Brain microvascular endothelial cell (primary cell): ENCODE measurements around the gene THSD4.
A peak's percentile ranks its signal among the peaks of the same experiment; 100 is the strongest.

Experiments
- DNase-seq: peaks from one replicate; pipeline ENCODE4 v3.0.0-alpha.2; 2020
- H3K27ac ChIP-seq: fragments of 250-450 bp; sonication (Bioruptor Pico); 2 replicates; pipeline ENCODE4 v1.5.1; 2020; ENCODE audit warnings: mild to moderate bottlenecking, moderate library complexity
- H3K27me3 ChIP-seq: fragments of 250-450 bp; sonication (Bioruptor Pico); replicated peaks from 2 replicates; pipeline ENCODE4 v1.5.1; 2020; ENCODE audit warnings: mild to moderate bottlenecking
- H3K36me3 ChIP-seq: fragments of 250-450 bp; sonication (Bioruptor Pico); replicated peaks from 2 replicates; pipeline ENCODE4 v1.5.1; 2020; ENCODE audit warnings: mild to moderate bottlenecking
- H3K4me3 ChIP-seq: 2 replicates; pipeline ENCODE4 v1.5.1; 2011; ENCODE audit warnings: low read depth, mild to moderate bottlenecking, control low read depth, low read length, moderate library complexity
- in situ Hi-C: cut with HindIII; loops from 2 replicates; pipeline ENCODE4 v1.10.0; 2017; ENCODE audit warnings: low sequenced_read_pairs, low pct_ligation_motif_present
- TF ChIP-seq, protein P1 (sequence below): IDR thresholded peaks from 2 replicates; pipeline ENCODE4 v1.5.1; 2011; ENCODE audit warnings: low read depth, mild to moderate bottlenecking, moderate library complexity, low read length, control low read depth, inconsistent platforms; ENCODE audit errors: missing control alignments

The THSD4 gene

DNA sequence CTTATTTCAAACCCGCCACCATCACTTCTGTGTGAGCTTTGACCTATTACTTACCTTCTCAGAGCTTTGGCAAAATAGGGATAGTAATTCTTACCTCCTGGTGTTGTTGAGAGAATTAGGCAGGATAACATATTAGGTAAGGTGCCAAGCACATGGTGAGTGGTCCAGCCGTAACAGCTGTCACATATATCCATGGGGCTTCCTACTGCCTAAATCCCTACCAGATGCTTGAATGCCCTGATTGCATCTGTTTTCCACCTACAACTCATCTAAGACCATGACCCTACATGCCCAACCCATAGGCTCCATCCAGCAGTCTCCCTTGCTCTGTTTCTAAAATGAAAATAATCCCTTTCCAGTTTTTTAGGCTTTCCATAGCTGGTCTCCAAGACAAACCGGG is 532.8 kb downstream of the THSD4 start:
- Histone ChIP-seq H3K27ac (no peak overlapping the region), H3K4me3 (no peak overlapping the region), H3K36me3 (no peaks in the 10 kb centered on the region), H3K27me3 (no peaks in the 10 kb centered on the region)
- DNase-seq = no peak
- in situ Hi-C loops = no loop called here
- TF ChIP-seq, protein P1, sequence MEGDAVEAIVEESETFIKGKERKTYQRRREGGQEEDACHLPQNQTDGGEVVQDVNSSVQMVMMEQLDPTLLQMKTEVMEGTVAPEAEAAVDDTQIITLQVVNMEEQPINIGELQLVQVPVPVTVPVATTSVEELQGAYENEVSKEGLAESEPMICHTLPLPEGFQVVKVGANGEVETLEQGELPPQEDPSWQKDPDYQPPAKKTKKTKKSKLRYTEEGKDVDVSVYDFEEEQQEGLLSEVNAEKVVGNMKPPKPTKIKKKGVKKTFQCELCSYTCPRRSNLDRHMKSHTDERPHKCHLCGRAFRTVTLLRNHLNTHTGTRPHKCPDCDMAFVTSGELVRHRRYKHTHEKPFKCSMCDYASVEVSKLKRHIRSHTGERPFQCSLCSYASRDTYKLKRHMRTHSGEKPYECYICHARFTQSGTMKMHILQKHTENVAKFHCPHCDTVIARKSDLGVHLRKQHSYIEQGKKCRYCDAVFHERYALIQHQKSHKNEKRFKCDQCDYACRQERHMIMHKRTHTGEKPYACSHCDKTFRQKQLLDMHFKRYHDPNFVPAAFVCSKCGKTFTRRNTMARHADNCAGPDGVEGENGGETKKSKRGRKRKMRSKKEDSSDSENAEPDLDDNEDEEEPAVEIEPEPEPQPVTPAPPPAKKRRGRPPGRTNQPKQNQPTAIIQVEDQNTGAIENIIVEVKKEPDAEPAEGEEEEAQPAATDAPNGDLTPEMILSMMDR = no peak

GRCh38 chr15:71649894-71650293 is 534.6 kb downstream of the THSD4 start:
- in situ Hi-C loops = no loop called here
- Histone ChIP-seq H3K27me3 (no peaks in the 10 kb centered on the region), H3K27ac (no peak overlapping the region), H3K36me3 (no peaks in the 10 kb centered on the region), H3K4me3 (no peak overlapping the region)
- no peak for DNase-seq
- TF ChIP-seq, protein P1 = no peak

DNA sequence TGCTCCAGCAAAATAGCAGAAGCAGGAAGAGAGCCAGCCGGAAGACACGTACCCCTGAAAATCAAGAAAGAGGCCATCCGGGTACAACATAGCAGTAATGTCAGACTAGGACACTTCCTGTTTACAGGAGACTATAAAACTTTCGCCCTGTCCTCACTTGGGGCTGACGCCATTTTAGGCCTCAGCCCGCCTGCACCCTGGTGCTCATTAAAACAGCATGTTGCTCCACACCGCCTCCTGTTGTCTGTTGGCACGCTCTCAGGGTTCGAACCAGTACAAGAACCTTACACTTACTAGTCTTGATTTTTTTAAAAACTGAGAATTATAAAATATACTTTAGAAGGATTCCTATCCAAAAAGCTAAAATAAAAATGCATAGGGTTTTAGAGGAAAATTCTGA is 535.3 kb downstream of the THSD4 start:
- DNase-seq = no peak
- in situ Hi-C loops = no loop called here

DNA sequence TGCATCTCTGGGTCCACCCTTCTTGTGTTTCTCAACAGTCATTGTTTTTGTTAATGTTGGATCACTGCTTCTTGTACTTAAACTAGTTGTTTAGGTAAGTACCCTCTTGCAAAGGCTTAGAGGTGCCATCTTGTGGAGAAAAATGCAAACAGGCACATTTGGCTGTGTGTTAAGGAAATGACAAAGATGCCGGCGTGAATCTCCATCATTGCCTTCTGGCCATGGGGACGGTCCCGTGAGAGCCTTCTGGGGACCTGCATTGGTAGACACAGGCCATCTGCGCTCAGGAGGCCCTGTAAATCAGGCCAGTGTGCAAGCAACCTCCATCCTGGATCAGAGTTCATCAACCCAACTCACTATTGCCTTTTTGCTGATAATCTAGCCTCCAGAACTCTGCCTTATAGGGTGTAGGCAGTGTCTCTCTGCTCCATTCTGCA is 536.5 kb downstream of the THSD4 start:
- DNase-seq = peak; percentile 17
- H3K27ac ChIP-seq = no peak overlapping the region
- in situ Hi-C loops = no loop called here
- H3K27me3 ChIP-seq = no peaks in the 10 kb centered on the region
- no peak overlapping the region for H3K4me3 ChIP-seq
- TF ChIP-seq, protein P1 = peak; percentile 63
- H3K36me3 ChIP-seq = no peaks in the 10 kb centered on the region

More for the DNA sequence above, 535.3 kb downstream of the THSD4 start:
- Histone ChIP-seq H3K36me3 (no peaks in the 10 kb centered on the region), H3K4me3 (no peak overlapping the region), H3K27me3 (no peaks in the 10 kb centered on the region), H3K27ac (no peak overlapping the region)
- TF ChIP-seq, protein P1 = no peak

- no peak for DNase-seq
- no peak overlapping the region for H3K4me3 ChIP-seq
- H3K27ac ChIP-seq = no peak overlapping the region
- TF ChIP-seq, protein P1 = no peak
- in situ Hi-C loops = no loop called here
- H3K27me3 ChIP-seq = no peaks in the 10 kb centered on the region
- H3K36me3 ChIP-seq = no peaks in the 10 kb centered on the region
These were observed 538.9 kb downstream of the THSD4 start for GRCh38 chr15:71654042-71654719.

GRCh38 chr15:71654720-71655174 is 539.5 kb downstream of the THSD4 start:
- Histone ChIP-seq H3K4me3 (no peak overlapping the region), H3K36me3 (no peaks in the 10 kb centered on the region), H3K27me3 (no peaks in the 10 kb centered on the region), H3K27ac (no peak overlapping the region)
- in situ Hi-C loops = no loop called here
- no peak for DNase-seq
- TF ChIP-seq, protein P1 = no peak
